Measurements from ENCODE around the gene NR3C1. TPM values are rescaled to one million over a fixed set of nuclear protein-coding genes. Genes with fewer than 3 reads are reported as not detected.

Gene NR3C1
- polyA plus RNA-seq, 1 donor (not counting 4 experiments of a cell fraction or from before 2014, with no cell fraction given) = 30.7 TPM

GRCh38 chr5:143427122-143427735, 23.7 kb upstream of the NR3C1 start:
- H2AFZ ChIP-seq (ENCODE audit: control insufficient read depth, low read length) = no peak overlapping the region
- H3K4me1 ChIP-seq (ENCODE audit: control insufficient read depth, extremely low read depth, insufficient read depth, low read length) = no peaks in the 10 kb centered on the region
- no peaks in the 10 kb centered on the region for H3K9me1 ChIP-seq (ENCODE audit: control insufficient read depth, extremely low read depth, insufficient read depth, low read length)
- no peak overlapping the region for H3K27ac ChIP-seq (ENCODE audit: control insufficient read depth, insufficient read depth, low read length)
- no peak overlapping the region for H3K9ac ChIP-seq (ENCODE audit: control insufficient read depth, extremely low read depth, insufficient read depth, low read length)
- no peak overlapping the region for H3K4me3 ChIP-seq (ENCODE audit: control insufficient read depth in 2 of 3, extremely low read depth in 1 of 3, insufficient read depth in 2 of 3, low read depth in 1 of 3, low read length in 3 of 3)
- dilution Hi-C loops (cut with MboI; ENCODE audit: extremely low pct_ligation_motif_present, low sequenced_read_pairs) = no loop called here
- no peaks in the 10 kb centered on the region for H3K9me3 ChIP-seq (ENCODE audit: control insufficient read depth, low read depth, low read length)
- H3K36me3 ChIP-seq (ENCODE audit: control insufficient read depth in 2 of 2, extremely low read depth in 1 of 2, insufficient read depth in 2 of 2, low read length in 2 of 2) = no peaks in the 10 kb centered on the region
- no peak overlapping the region for H3K4me2 ChIP-seq (ENCODE audit: control insufficient read depth, extremely low read depth, insufficient read depth, low read depth, low read length)
- H3K79me2 ChIP-seq (ENCODE audit: control insufficient read depth, insufficient read depth, low read length) = no peaks in the 10 kb centered on the region
- no peak for DNase-seq (ENCODE audit: low read depth, low spot score)
- H4K20me1 ChIP-seq (ENCODE audit: control insufficient read depth, extremely low read depth, insufficient read depth, low read length) = no peaks in the 10 kb centered on the region
- no peak for FAIRE-seq
- H3K27me3 ChIP-seq (ENCODE audit: control insufficient read depth, extremely low read depth, insufficient read depth, low read length) = no peaks in the 10 kb centered on the region
- no peak for TF ChIP-seq CTCF (optimal IDR thresholded peaks at IDR 0.05 in 1 of 3, IDR thresholded peaks at IDR 0.05 in 1 of 3, conservative IDR thresholded peaks at IDR 0.05 in 1 of 3; ENCODE audit: extremely low read depth in 1 of 3, insufficient read depth in 2 of 3, low read length in 3 of 3)
- no peak for TF ChIP-seq EZH2 (IDR thresholded peaks at IDR 0.05; ENCODE audit: low read length)

GRCh38 chr5:143426437-143426991, 23.0 kb upstream of the NR3C1 start:
- Histone ChIP-seq H3K9me1 (ENCODE audit: control insufficient read depth, extremely low read depth, insufficient read depth, low read length) (no peaks in the 10 kb centered on the region), H3K27ac (ENCODE audit: control insufficient read depth, insufficient read depth, low read length) (no peak overlapping the region), H3K4me1 (ENCODE audit: control insufficient read depth, extremely low read depth, insufficient read depth, low read length) (no peaks in the 10 kb centered on the region), H3K4me3 (ENCODE audit: control insufficient read depth in 2 of 3, extremely low read depth in 1 of 3, insufficient read depth in 2 of 3, low read depth in 1 of 3, low read length in 3 of 3) (no peak overlapping the region), H2AFZ (ENCODE audit: control insufficient read depth, low read length) (no peak overlapping the region), H3K36me3 (ENCODE audit: control insufficient read depth in 2 of 2, extremely low read depth in 1 of 2, insufficient read depth in 2 of 2, low read length in 2 of 2) (no peaks in the 10 kb centered on the region), H3K9me3 (ENCODE audit: control insufficient read depth, low read depth, low read length) (no peaks in the 10 kb centered on the region), H3K79me2 (ENCODE audit: control insufficient read depth, insufficient read depth, low read length) (no peaks in the 10 kb centered on the region), H3K9ac (ENCODE audit: control insufficient read depth, extremely low read depth, insufficient read depth, low read length) (no peak overlapping the region), H3K27me3 (ENCODE audit: control insufficient read depth, extremely low read depth, insufficient read depth, low read length) (no peaks in the 10 kb centered on the region), H3K4me2 (ENCODE audit: control insufficient read depth, extremely low read depth, insufficient read depth, low read depth, low read length) (no peak overlapping the region), H4K20me1 (ENCODE audit: control insufficient read depth, extremely low read depth, insufficient read depth, low read length) (no peaks in the 10 kb centered on the region)
- FAIRE-seq (no peak), DNase-seq (ENCODE audit: low read depth, low spot score) (no peak)
- no peak for TF ChIP-seq CTCF (optimal IDR thresholded peaks at IDR 0.05 in 1 of 3, IDR thresholded peaks at IDR 0.05 in 1 of 3, conservative IDR thresholded peaks at IDR 0.05 in 1 of 3; ENCODE audit: extremely low read depth in 1 of 3, insufficient read depth in 2 of 3, low read length in 3 of 3)
- TF ChIP-seq EZH2 (IDR thresholded peaks at IDR 0.05; ENCODE audit: low read length) = no peak
- dilution Hi-C loops (cut with MboI; ENCODE audit: extremely low pct_ligation_motif_present, low sequenced_read_pairs) = no loop called here

Data from keratinocyte (primary cell).